Ovary (tissue), 9 donors: Measurements from ENCODE around the gene CSGALNACT2. TPM values are rescaled to one million over a fixed set of nuclear protein-coding genes. Genes with fewer than 3 reads are reported as not detected.
A peak's percentile ranks its signal among the peaks of the same experiment; 100 is the strongest.
"Not testable (repeated sequence)": the region's sequence is repeated elsewhere in the genome, so short reads cannot be mapped to it uniquely, and the experiment has no call there.

Source experiments
- DNase-seq, 5 donors: peaks; one replicate each; pipeline ENCODE4 v3.0.0-alpha.2; 2019 to 2020
- H3K27ac ChIP-seq, 2 donors: fragments of 200-600 bp; one replicate each; pipeline versions ENCODE4 v1.5.1 to v1.8.0; 2019 to 2022
- H3K27me3 ChIP-seq: fragments of 200-600 bp; one replicate; pipeline ENCODE4 v1.8.0; 2022
- H3K36me3 ChIP-seq: fragments of 200-600 bp; sonication (generic); one replicate; pipeline ENCODE4 v1.5.1; 2019
- H3K4me1 ChIP-seq: one replicate; pipeline ENCODE4 v1.8.1; 2013; ENCODE audit warnings: mild to moderate bottlenecking, moderate library complexity; ENCODE audit not compliant: insufficient read depth
- H3K4me3 ChIP-seq: fragments of 200-600 bp; sonication (generic); one replicate; pipeline ENCODE4 v1.5.1; 2017
- H3K9me3 ChIP-seq, 2 donors: fragments of 200-600 bp in 1 of 2; sonication (generic) in 1 of 2; one replicate each; pipeline versions ENCODE4 v1.5.1 to v1.8.1; 2013 to 2019; ENCODE audit warnings: mild to moderate bottlenecking in 1 of 2, moderate library complexity in 1 of 2
- EP300 ChIP-seq: sonication (generic); formaldehyde crosslinking; IDR thresholded peaks from one replicate; pipeline ENCODE4 v1.6.1; 2017; ENCODE audit warnings: antibody characterized with exemption
- POLR2A ChIP-seq: fragments of 450-650 bp; IDR thresholded peaks from one replicate; pipeline ENCODE4 v1.6.1; 2017; ENCODE audit warnings: antibody characterized with exemption, mild to moderate bottlenecking, moderate library complexity
- WGBS, 3 donors: extraction: QIAGEN DNeasy Blood & Tissue Kit in 1 of 3; methylation state at CpG; one replicate each; pipeline versions ENCODE4 v1.1.5 to v1.1.7; 2013 to 2017; 5-methylcytosine and 5-hydroxymethylcytosine counted together
- intact Hi-C, 4 donors: fragments of 100-400 bp; cut with DNase I; formaldehyde crosslinking; loops; one replicate each; pipeline versions ENCODE4 v1.11.0 to v1.15.1; 2022 to 2023
- polyA plus RNA-seq, 2 donors: library from polyadenylated mRNA; stranded (reverse); fragments of 200-250 nt in 1 of 2; fragments of 350-450 nt in 1 of 2; fragmentation: Illumina TruSeq in 1 of 2; extraction: RNeasy Lipid Tissue Mini Kit (QIAGEN cat#74804) in 1 of 2; gene quantifications; one replicate each; pipeline ENCODE4 v1.2.3, GENCODE V29; 2013 to 2014
- total RNA-seq, 7 donors: library from RNA; depleted of rRNA in 2 of 7; stranded (reverse); fragments of >200 nt in 2 of 7; fragmentation: NEBNext Ultra II Directional in 3 of 7; extraction: Animal tissue kit (Norgen Biotek cat#: 25700) in 3 of 7; gene quantifications; one replicate each; pipeline versions ENCODE4 v1.1.0 to v1.2.4, GENCODE V29; 2016 to 2023
- TF ChIP-seq, protein P1 (sequence below), 3 donors: fragments of 450-650 bp in 2 of 3; fragments of 200-600 bp in 1 of 3; IDR thresholded peaks; one replicate each; pipeline versions ENCODE4 v1.5.1 to v1.8.0; 2016 to 2022; ENCODE audit warnings: antibody characterized with exemption in 3 of 3, mild to moderate bottlenecking in 1 of 3
- donor health status: DM: no; HTN: no; CAD: no; lungs with moderate emphysema.
- donor health status: DM: no; HTN: no; CAD: no.
- donor health status: Bipolar disorder and iron deficiency.
- donor health status: DM: yes; HTN: yes; CAD: no.
- donor health status: DM: no; HTN: no; CAD: no.
- donor health status: DM: yes; HTN: yes; CAD: no.

CSGALNACT2 gene
- total and polyA plus RNA-seq, 9 donors, result 14.8 to 27.2 (median 21.8) TPM

DNA sequence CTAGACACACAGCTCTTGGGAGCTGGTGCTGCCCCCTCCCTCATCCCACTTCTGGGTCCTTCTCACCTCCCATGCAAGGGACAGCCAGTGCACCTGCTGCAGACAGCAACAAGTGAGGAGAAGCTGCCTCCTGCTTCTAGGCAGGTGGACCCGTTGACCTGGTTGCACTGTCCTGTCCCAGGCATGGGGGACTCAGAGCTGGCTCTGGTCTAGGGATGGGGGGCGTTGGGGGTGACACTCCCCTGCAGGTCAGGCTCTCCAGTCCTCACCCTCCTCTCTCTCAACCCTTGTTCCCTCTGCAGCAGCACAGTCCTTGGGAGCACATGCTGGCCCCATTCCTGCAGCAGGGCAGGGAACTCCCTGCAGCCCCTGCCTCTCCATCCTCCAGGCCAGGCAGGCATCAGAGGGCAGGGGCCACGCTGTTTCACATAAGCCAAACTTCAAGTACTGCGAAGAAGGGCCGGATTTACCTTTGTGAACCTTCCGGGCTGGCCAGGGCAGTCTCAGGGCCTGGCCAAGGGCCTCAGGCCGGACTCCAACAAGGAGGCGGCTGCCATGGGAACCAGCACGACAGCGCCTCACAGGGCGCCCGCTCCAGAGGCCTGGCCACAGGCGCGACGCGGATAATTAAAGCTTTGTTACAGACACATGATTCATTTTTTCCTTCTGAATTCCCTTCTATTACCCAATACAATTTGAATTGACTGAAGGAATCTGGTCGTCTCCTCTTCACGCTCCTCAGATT lies 80.1 kb downstream of the CSGALNACT2 start:
- Histone ChIP-seq H3K36me3 (no peaks in the 10 kb centered on the region), H3K4me1 (no peaks in the 10 kb centered on the region), H3K27ac (no peak overlapping the region), H3K27me3 (no peaks in the 10 kb centered on the region), H3K4me3 (no peak overlapping the region), H3K9me3 (no peaks in the 10 kb centered on the region)
- TF ChIP-seq EP300, result no peak
- TF ChIP-seq, protein P1, sequence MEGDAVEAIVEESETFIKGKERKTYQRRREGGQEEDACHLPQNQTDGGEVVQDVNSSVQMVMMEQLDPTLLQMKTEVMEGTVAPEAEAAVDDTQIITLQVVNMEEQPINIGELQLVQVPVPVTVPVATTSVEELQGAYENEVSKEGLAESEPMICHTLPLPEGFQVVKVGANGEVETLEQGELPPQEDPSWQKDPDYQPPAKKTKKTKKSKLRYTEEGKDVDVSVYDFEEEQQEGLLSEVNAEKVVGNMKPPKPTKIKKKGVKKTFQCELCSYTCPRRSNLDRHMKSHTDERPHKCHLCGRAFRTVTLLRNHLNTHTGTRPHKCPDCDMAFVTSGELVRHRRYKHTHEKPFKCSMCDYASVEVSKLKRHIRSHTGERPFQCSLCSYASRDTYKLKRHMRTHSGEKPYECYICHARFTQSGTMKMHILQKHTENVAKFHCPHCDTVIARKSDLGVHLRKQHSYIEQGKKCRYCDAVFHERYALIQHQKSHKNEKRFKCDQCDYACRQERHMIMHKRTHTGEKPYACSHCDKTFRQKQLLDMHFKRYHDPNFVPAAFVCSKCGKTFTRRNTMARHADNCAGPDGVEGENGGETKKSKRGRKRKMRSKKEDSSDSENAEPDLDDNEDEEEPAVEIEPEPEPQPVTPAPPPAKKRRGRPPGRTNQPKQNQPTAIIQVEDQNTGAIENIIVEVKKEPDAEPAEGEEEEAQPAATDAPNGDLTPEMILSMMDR (IDR thresholded peaks at IDR 0.05), result no peak
- TF ChIP-seq POLR2A, result no peak
- DNase-seq, result no peak
- intact Hi-C loops, result no loop called here
- 88 to 91% (median 91%) methylated on average over 18 of the region's 18 CpGs for WGBS, 3 donors

DNA sequence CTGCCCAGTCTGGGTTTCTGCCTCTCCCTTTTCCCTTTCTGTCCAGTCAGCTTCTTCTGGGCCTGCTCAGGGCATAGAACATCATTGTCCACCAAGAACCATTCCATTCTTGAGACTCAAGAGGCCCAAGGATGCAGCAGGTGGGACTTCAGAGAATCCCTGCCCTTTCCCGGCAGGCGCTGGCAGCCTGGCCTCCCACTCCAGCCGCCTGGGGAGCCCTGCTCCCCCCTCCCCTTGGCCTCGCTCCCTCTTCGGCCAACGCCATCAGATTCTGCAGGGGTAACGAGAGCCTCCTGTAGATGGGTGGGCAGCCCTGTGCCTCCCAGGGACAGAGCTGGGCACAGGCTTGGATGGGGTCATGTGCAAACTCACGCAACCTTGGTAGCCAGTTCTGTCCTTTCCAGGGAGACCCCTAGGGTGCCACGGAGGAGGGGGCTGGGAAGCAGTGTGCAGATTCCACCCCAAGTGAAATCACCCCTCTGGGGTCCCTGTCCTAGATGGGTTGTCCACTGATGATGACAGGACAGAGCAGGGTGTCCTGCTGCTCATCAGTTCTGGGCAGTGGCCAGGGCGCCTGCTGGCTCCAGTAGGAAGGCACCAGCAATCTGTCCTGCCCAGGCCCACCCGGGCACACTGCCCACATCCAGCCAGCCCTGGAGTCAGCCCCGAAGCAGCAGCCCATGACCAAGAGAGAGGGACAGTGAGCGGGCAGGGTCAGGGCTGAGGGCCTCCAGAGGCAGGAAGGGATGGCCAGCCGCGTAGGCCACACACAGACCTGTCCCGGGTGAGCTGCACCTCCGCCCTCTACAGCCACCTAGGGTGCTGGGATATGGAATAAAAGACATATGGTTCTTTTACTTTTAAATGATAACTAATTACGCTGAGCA lies 80.9 kb downstream of the CSGALNACT2 start:
- Histone ChIP-seq H3K27ac (no peak overlapping the region), H3K27me3 (no peaks in the 10 kb centered on the region)

DNA sequence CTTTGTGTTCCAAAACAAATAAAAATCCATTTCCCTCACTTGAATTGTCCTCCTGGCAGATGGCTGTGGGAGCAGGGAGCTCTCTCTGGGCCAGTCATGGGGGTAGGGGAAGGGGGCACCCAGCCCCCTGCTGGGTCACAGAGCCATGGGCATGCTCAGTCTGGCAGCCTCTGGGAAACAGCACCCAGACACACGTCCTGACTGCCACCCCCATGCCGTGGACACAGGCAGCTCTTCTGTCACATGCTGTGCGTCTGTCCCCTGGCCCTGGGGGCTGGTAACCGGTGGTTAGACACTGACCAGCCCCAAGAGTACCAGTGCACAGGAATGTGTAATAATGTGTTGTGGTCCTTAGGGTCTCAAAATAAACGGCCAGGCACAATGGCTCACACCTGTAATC lies 81.6 kb downstream of the CSGALNACT2 start:
- Histone ChIP-seq H3K27me3 (no peaks in the 10 kb centered on the region), H3K4me1 (no peaks in the 10 kb centered on the region), H3K27ac (no peak overlapping the region), H3K4me3 (no peak overlapping the region), H3K9me3 (no peaks in the 10 kb centered on the region), H3K36me3 (no peaks in the 10 kb centered on the region)
- intact Hi-C loops, result no loop called here
- peak in 1 of 5 donors; percentile 6 for DNase-seq
- TF ChIP-seq POLR2A, result no peak
- TF ChIP-seq, protein P1 (IDR thresholded peaks at IDR 0.05), result no peak
- no peak for TF ChIP-seq EP300
- 70 to 84% (median 79%) methylated on average over 5 of the region's 5 CpGs for WGBS, 3 donors

More for the DNA sequence above, 80.9 kb downstream of the CSGALNACT2 start:
- TF ChIP-seq, protein P1 (IDR thresholded peaks at IDR 0.05), result no peak
- DNase-seq, result no peak
- Histone ChIP-seq H3K4me1 (no peaks in the 10 kb centered on the region), H3K36me3 (no peaks in the 10 kb centered on the region), H3K9me3 (no peaks in the 10 kb centered on the region), H3K4me3 (no peak overlapping the region)
- WGBS, 3 donors, result 71 to 81% (median 76%) methylated on average over 18 of the region's 18 CpGs
- intact Hi-C loops, result no loop called here

DNA sequence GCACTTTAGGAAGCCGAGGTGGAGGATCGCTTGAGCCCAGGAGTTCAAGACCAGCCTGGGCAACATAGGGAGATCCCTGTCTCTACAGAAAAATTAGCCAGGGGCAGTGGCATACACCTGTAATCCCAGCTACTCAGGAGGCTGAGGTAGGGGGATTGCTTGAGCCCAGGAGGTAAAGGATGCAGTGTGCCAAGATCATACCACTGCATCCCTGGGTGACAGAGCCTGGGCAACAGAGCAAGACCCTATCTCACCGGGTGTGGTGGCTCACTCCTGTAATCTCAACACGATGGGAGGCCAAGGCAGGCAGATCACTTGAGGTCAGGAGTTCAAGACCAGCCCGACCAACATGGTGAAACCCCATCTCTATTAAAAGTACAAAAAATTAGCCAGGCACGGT lies 82.0 kb downstream of the CSGALNACT2 start:
- 71 to 75% (median 72%) methylated on average over 6 of the region's 6 CpGs for WGBS, 3 donors
- H3K27me3 ChIP-seq, H3K9me3 ChIP-seq, DNase-seq, H3K4me1 ChIP-seq, H3K27ac ChIP-seq, H3K4me3 ChIP-seq, H3K36me3 ChIP-seq, intact Hi-C loops: not testable (repeated sequence)
